GM03348 (cell line): ENCODE results near the gene ABCD2.
A peak's percentile ranks its signal among the peaks of the same experiment; 100 is the strongest.
"Not testable (repeated sequence)": the region's sequence is repeated elsewhere in the genome, so short reads cannot be mapped to it uniquely, and the experiment has no call there.

Experiments used
- DNase-seq: peaks from one replicate; pipeline ENCODE4 v3.0.0; 2012; ENCODE audit warnings: low spot score

Gene ABCD2

GRCh38 chr12:39612250-39612649 lies 7.4 kb downstream of the ABCD2 start:
- no peak for DNase-seq

- no peak for DNase-seq
These were observed 7.8 kb downstream of the ABCD2 start for GRCh38 chr12:39611818-39612217.

- no peak for DNase-seq
These were observed 9.1 kb downstream of the ABCD2 start for GRCh38 chr12:39610436-39611025.

GRCh38 chr12:39606712-39607423 lies 12.7 kb downstream of the ABCD2 start:
- no peak for DNase-seq

GRCh38 chr12:39605996-39606395 lies 13.6 kb downstream of the ABCD2 start:
- no peak for DNase-seq

GRCh38 chr12:39605501-39605900 lies 14.1 kb downstream of the ABCD2 start:
- no peak for DNase-seq

- DNase-seq, result no peak
These were observed 16.5 kb downstream of the ABCD2 start for GRCh38 chr12:39603065-39603464.

- not testable (repeated sequence) for DNase-seq
These were observed 17.7 kb downstream of the ABCD2 start for GRCh38 chr12:39601951-39602350.

- no peak for DNase-seq
These were observed 23.7 kb downstream of the ABCD2 start for GRCh38 chr12:39595928-39596327.

- no peak for DNase-seq
These were observed 27.3 kb downstream of the ABCD2 start for GRCh38 chr12:39592295-39592694.

GRCh38 chr12:39588348-39588747 lies 31.3 kb downstream of the ABCD2 start:
- DNase-seq, result peak; percentile 4

- DNase-seq, result no peak
These were observed 32.4 kb downstream of the ABCD2 start for GRCh38 chr12:39587225-39587624.

- DNase-seq, result no peak
These were observed 32.8 kb downstream of the ABCD2 start for GRCh38 chr12:39586816-39587215.

- no peak for DNase-seq
These were observed 38.0 kb downstream of the ABCD2 start for GRCh38 chr12:39581592-39581991.

GRCh38 chr12:39575498-39575875 lies 44.1 kb downstream of the ABCD2 start:
- DNase-seq, result no peak

GRCh38 chr12:39574785-39575497 lies 44.7 kb downstream of the ABCD2 start:
- no peak for DNase-seq

- DNase-seq, result no peak
These were observed 45.2 kb downstream of the ABCD2 start for GRCh38 chr12:39574378-39574777.

GRCh38 chr12:39573971-39574370 lies 45.6 kb downstream of the ABCD2 start:
- DNase-seq, result no peak

GRCh38 chr12:39572551-39572950 lies 47.1 kb downstream of the ABCD2 start:
- no peak for DNase-seq

GRCh38 chr12:39571351-39571750 lies 48.3 kb downstream of the ABCD2 start:
- DNase-seq, result no peak

- no peak for DNase-seq
These were observed 66.1 kb downstream of the ABCD2 start for GRCh38 chr12:39553476-39553875.

GRCh38 chr12:39544211-39544610 lies 75.4 kb downstream of the ABCD2 start:
- DNase-seq, result not testable (repeated sequence)

- no peak for DNase-seq
These were observed 78.1 kb downstream of the ABCD2 start for GRCh38 chr12:39541471-39541870.
